GM12878 (cell line): Measurements from ENCODE around the gene ABCA13.

Source experiments
- ASH2L ChIP-seq: fragments of 300-600, 200-600 bp; sonication (generic); IDR thresholded peaks from 2 replicates; pipeline ENCODE4 v1.6.1; 2017; ENCODE audit warnings: low read depth, mild to moderate bottlenecking, borderline replicate concordance
- CHD4 ChIP-seq: fragments of 200-600 bp; sonication (generic); IDR thresholded peaks from 2 replicates; pipeline ENCODE4 v1.6.1; 2016; ENCODE audit warnings: mild to moderate bottlenecking
- CREM ChIP-seq: IDR thresholded peaks from 2 replicates; pipeline ENCODE4 v1.6.1; 2014; ENCODE audit warnings: antibody characterized with exemption, low read depth
- DPF2 ChIP-seq: fragments of 450-650 bp; IDR thresholded peaks from 2 replicates; pipeline ENCODE4 v1.6.1; 2017; ENCODE audit warnings: mild to moderate bottlenecking
- ESRRA ChIP-seq: IDR thresholded peaks from 2 replicates; pipeline ENCODE4 v1.6.1; 2012; ENCODE audit warnings: mild to moderate bottlenecking, low read length, improper control_type of control experiment
- EZH2 ChIP-seq: IDR thresholded peaks from 2 replicates; pipeline ENCODE4 v1.6.1; 2012; ENCODE audit warnings: low read depth, mild to moderate bottlenecking, control low read depth, inconsistent platforms, low read length, borderline replicate concordance; ENCODE audit not compliant: control insufficient read depth
- JUND ChIP-seq: IDR thresholded peaks from 2 replicates; pipeline ENCODE4 v1.6.1; 2012; ENCODE audit warnings: low read depth, mild to moderate bottlenecking, low read length, improper control_type of control experiment, moderate library complexity
- NFYB ChIP-seq: IDR thresholded peaks from 2 replicates; pipeline ENCODE4 v1.6.1; 2011; ENCODE audit warnings: low read depth, mild to moderate bottlenecking, low read length, improper control_type of control experiment, moderate library complexity; ENCODE audit not compliant: insufficient read depth
- SP1 ChIP-seq: IDR thresholded peaks from one replicate; pipeline ENCODE4 v1.6.1; 2011; ENCODE audit warnings: low read depth, low read length
- TCF12 ChIP-seq: IDR thresholded peaks from 2 replicates; pipeline ENCODE4 v1.6.1; 2011; ENCODE audit warnings: low read depth, mild to moderate bottlenecking, low read length
- TF ChIP-seq, protein P1 (sequence below), 3 experiments: IDR thresholded peaks in 2 of 3; conservative IDR thresholded peaks in 1 of 3; 2 replicates each; pipeline ENCODE4 v1.5.1; 2011; ENCODE audit warnings: low read depth in 3 of 3, low read length in 3 of 3, mild to moderate bottlenecking in 3 of 3, control low read depth in 2 of 3, moderate library complexity in 2 of 3, inconsistent platforms in 1 of 3, mixed read lengths in 1 of 3; ENCODE audit not compliant: control insufficient read depth in 2 of 3, insufficient read depth in 1 of 3; ENCODE audit errors: extremely low read depth in 1 of 3
- TF ChIP-seq, protein P2 (sequence below): fragments of 150-350 bp; IDR thresholded peaks from 2 replicates; pipeline ENCODE4 v1.6.1; 2016; ENCODE audit warnings: low read depth, low read length

DNA sequence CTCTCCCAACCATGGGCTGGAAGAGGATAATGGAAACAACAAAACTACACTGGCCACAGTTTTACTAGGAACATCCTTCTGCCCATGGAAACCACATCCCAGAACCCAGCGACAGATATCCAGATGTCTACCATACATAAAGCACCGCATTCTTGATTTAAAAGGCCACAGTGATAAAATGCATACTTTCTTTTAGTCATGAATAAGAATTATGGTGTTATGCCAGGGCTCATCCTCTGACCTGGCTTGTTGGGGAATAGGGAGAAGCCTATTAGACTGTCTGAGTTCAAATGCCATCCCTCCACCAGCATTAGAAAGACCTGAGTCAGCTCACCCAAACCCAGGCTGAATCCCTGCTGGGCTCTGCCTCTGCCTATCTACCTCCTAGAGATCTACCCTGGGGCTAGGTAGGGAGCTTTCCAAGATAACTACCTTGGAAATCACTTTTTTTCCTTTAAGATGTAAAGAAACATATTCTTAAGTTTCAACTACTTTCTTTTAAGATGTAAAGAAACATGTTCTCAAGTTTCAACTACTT lies 5.2 kb downstream of the ABCA13 start:
- TF ChIP-seq ESRRA (no peak), ASH2L (no peak), SP1 (no peak), DPF2 (no peak), CREM (no peak), NFYB (no peak), CHD4 (no peak), TCF12 (no peak), JUND (no peak), EZH2 (no peak)
- TF ChIP-seq, protein P1, sequence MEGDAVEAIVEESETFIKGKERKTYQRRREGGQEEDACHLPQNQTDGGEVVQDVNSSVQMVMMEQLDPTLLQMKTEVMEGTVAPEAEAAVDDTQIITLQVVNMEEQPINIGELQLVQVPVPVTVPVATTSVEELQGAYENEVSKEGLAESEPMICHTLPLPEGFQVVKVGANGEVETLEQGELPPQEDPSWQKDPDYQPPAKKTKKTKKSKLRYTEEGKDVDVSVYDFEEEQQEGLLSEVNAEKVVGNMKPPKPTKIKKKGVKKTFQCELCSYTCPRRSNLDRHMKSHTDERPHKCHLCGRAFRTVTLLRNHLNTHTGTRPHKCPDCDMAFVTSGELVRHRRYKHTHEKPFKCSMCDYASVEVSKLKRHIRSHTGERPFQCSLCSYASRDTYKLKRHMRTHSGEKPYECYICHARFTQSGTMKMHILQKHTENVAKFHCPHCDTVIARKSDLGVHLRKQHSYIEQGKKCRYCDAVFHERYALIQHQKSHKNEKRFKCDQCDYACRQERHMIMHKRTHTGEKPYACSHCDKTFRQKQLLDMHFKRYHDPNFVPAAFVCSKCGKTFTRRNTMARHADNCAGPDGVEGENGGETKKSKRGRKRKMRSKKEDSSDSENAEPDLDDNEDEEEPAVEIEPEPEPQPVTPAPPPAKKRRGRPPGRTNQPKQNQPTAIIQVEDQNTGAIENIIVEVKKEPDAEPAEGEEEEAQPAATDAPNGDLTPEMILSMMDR (IDR thresholded peaks at IDR 0.05 in 2 of 3, conservative IDR thresholded peaks at IDR 0.05 in 1 of 3; ENCODE audit: control insufficient read depth in 2 of 3, extremely low read depth in 1 of 3, insufficient read depth in 1 of 3, low read depth in 3 of 3, low read length in 3 of 3) = no peak
- TF ChIP-seq, protein P2, sequence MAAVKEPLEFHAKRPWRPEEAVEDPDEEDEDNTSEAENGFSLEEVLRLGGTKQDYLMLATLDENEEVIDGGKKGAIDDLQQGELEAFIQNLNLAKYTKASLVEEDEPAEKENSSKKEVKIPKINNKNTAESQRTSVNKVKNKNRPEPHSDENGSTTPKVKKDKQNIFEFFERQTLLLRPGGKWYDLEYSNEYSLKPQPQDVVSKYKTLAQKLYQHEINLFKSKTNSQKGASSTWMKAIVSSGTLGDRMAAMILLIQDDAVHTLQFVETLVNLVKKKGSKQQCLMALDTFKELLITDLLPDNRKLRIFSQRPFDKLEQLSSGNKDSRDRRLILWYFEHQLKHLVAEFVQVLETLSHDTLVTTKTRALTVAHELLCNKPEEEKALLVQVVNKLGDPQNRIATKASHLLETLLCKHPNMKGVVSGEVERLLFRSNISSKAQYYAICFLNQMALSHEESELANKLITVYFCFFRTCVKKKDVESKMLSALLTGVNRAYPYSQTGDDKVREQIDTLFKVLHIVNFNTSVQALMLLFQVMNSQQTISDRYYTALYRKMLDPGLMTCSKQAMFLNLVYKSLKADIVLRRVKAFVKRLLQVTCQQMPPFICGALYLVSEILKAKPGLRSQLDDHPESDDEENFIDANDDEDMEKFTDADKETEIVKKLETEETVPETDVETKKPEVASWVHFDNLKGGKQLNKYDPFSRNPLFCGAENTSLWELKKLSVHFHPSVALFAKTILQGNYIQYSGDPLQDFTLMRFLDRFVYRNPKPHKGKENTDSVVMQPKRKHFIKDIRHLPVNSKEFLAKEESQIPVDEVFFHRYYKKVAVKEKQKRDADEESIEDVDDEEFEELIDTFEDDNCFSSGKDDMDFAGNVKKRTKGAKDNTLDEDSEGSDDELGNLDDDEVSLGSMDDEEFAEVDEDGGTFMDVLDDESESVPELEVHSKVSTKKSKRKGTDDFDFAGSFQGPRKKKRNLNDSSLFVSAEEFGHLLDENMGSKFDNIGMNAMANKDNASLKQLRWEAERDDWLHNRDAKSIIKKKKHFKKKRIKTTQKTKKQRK = no peak
